ENCODE results near the gene UMODL1.

The UMODL1 gene

GRCh38 chr21:42039470-42039901 lies 31.6 kb upstream of the UMODL1 start:
- 71% methylated on average over 5 of the region's 5 CpGs for whole genome bisulfite sequencing
- Histone ChIP-seq H4K91ac (ENCODE audit: low read length) (peak overlapping the region; percentile 95), H3K18ac (ENCODE audit: low read depth in 1 of 2, low read length in 2 of 2) (peak overlapping the region; percentile 88 to 97), H2AK5ac (ENCODE audit: low read length, severe bottlenecking) (peak overlapping the region; percentile 23), H2BK12ac (ENCODE audit: low read length in 2 of 2) (peak overlapping the region; percentile 72 to 100), H3K9me3 (ENCODE audit: control insufficient read depth, low read length) (no peaks in the 10 kb centered on the region), H3K27me3 (ENCODE audit: control insufficient read depth in 1 of 2, insufficient read depth in 1 of 2, low read length in 2 of 2) (peaks cover 0 to 11% of the 10 kb centered on the region in 2 experiments), H3K4me3 (ENCODE audit: insufficient read depth in 1 of 2, low read depth in 1 of 2, low read length in 2 of 2) (peak overlapping the region in 1 of 2 experiments; percentile 51), H3K4me1 (ENCODE audit: control insufficient read depth, insufficient read depth, low read depth, low read length) (peaks cover 29% of the 10 kb centered on the region), H3K27ac (ENCODE audit: low read length, poor library complexity, severe bottlenecking) (peak overlapping the region; percentile 88), H3K14ac (ENCODE audit: low read length in 2 of 2) (peak overlapping the region in 1 of 2 experiments; percentile 83), H2BK120ac (ENCODE audit: low read depth, low read length) (peak overlapping the region; percentile 94), H3K4ac (ENCODE audit: low read depth in 1 of 2, low read length in 2 of 2) (peak overlapping the region; percentile 95 to 98), H3K9ac (ENCODE audit: low read length) (peak overlapping the region; percentile 85), H2AFZ (ENCODE audit: low read depth, low read length) (peak overlapping the region; percentile 72), H3K36me3 (ENCODE audit: control insufficient read depth in 1 of 2, insufficient read depth in 2 of 2, low read depth in 1 of 2, low read length in 2 of 2) (no peaks in the 10 kb centered on the region), H3K4me2 (ENCODE audit: low read length, poor library complexity, severe bottlenecking) (no peak overlapping the region), H3K79me1 (replicated peaks; ENCODE audit: low read length, poor library complexity, severe bottlenecking) (no peaks in the 10 kb centered on the region), H2BK15ac (ENCODE audit: low read depth, poor library complexity, severe bottlenecking) (no peak overlapping the region), H3K23ac (ENCODE audit: low read length in 2 of 2) (peak overlapping the region in 1 of 2 experiments; percentile 43), H4K8ac (ENCODE audit: low read length) (peak overlapping the region; percentile 93), H2BK5ac (ENCODE audit: low read depth, low read length, poor library complexity, severe bottlenecking) (no peak overlapping the region)
- peak; percentile 89 for DNase-seq

GRCh38 chr21:42039911-42040351 lies 31.2 kb upstream of the UMODL1 start:
- Histone ChIP-seq H2BK120ac (ENCODE audit: low read depth, low read length) (peak overlapping the region; percentile 94), H3K4me2 (ENCODE audit: low read length, poor library complexity, severe bottlenecking) (no peak overlapping the region), H3K4ac (ENCODE audit: low read depth in 1 of 2, low read length in 2 of 2) (peak overlapping the region; percentile 95 to 98), H3K4me3 (ENCODE audit: insufficient read depth in 1 of 2, low read depth in 1 of 2, low read length in 2 of 2) (peak overlapping the region in 1 of 2 experiments; percentile 51), H3K9ac (ENCODE audit: low read length) (peak overlapping the region; percentile 85), H3K9me3 (ENCODE audit: control insufficient read depth, low read length) (no peaks in the 10 kb centered on the region), H3K18ac (ENCODE audit: low read depth in 1 of 2, low read length in 2 of 2) (peak overlapping the region; percentile 88 to 97), H4K8ac (ENCODE audit: low read length) (peak overlapping the region; percentile 93), H3K4me1 (ENCODE audit: control insufficient read depth, insufficient read depth, low read depth, low read length) (peaks cover 29% of the 10 kb centered on the region), H2AK5ac (ENCODE audit: low read length, severe bottlenecking) (peak overlapping the region; percentile 23), H2BK15ac (ENCODE audit: low read depth, poor library complexity, severe bottlenecking) (peak overlapping the region; percentile 89), H3K14ac (ENCODE audit: low read length in 2 of 2) (peak overlapping the region in 1 of 2 experiments; percentile 84), H2BK5ac (ENCODE audit: low read depth, low read length, poor library complexity, severe bottlenecking) (no peak overlapping the region), H2BK12ac (ENCODE audit: low read length in 2 of 2) (peak overlapping the region; percentile 72 to 100), H3K27ac (ENCODE audit: low read length, poor library complexity, severe bottlenecking) (peak overlapping the region; percentile 88), H3K23ac (ENCODE audit: low read length in 2 of 2) (no peak overlapping the region), H2AFZ (ENCODE audit: low read depth, low read length) (peak overlapping the region; percentile 72), H3K36me3 (ENCODE audit: control insufficient read depth in 1 of 2, insufficient read depth in 2 of 2, low read depth in 1 of 2, low read length in 2 of 2) (no peaks in the 10 kb centered on the region), H4K91ac (ENCODE audit: low read length) (peak overlapping the region; percentile 95), H3K79me1 (replicated peaks; ENCODE audit: low read length, poor library complexity, severe bottlenecking) (no peaks in the 10 kb centered on the region), H3K27me3 (ENCODE audit: control insufficient read depth in 1 of 2, insufficient read depth in 1 of 2, low read length in 2 of 2) (peaks cover 0 to 11% of the 10 kb centered on the region in 2 experiments)
- WGBS: 24% methylated on average over 12 of the region's 12 CpGs
- DNase-seq: peak; percentile 95

GRCh38 chr21:42040411-42041180 lies 30.5 kb upstream of the UMODL1 start:
- H3K9me3 ChIP-seq (ENCODE audit: control insufficient read depth, low read length): no peaks in the 10 kb centered on the region
- peak overlapping the region; percentile 99 to 100 for H2BK12ac ChIP-seq (ENCODE audit: low read length in 2 of 2)
- H3K4ac ChIP-seq (ENCODE audit: low read depth in 1 of 2, low read length in 2 of 2): peak overlapping the region; percentile 78 to 98
- H2BK5ac ChIP-seq (ENCODE audit: low read depth, low read length, poor library complexity, severe bottlenecking): peak overlapping the region; percentile 48
- 20% methylated on average over 18 of the region's 18 CpGs for WGBS
- H3K14ac ChIP-seq (ENCODE audit: low read length in 2 of 2): peak overlapping the region in 1 of 2 experiments; percentile 84
- peak overlapping the region; percentile 94 for H2BK120ac ChIP-seq (ENCODE audit: low read depth, low read length)
- no peak overlapping the region for H3K4me2 ChIP-seq (ENCODE audit: low read length, poor library complexity, severe bottlenecking)
- peak overlapping the region; percentile 88 for H3K27ac ChIP-seq (ENCODE audit: low read length, poor library complexity, severe bottlenecking)
- H2BK15ac ChIP-seq (ENCODE audit: low read depth, poor library complexity, severe bottlenecking): peak overlapping the region; percentile 89
- H3K23ac ChIP-seq (ENCODE audit: low read length in 2 of 2): peak overlapping the region in 1 of 2 experiments; percentile 2
- H3K9ac ChIP-seq (ENCODE audit: low read length): peak overlapping the region; percentile 85
- peak; percentile 100 for DNase-seq
- H4K8ac ChIP-seq (ENCODE audit: low read length): peak overlapping the region; percentile 93
- H4K91ac ChIP-seq (ENCODE audit: low read length): peak overlapping the region; percentile 98
- H3K4me1 ChIP-seq (ENCODE audit: control insufficient read depth, insufficient read depth, low read depth, low read length): peaks cover 29% of the 10 kb centered on the region
- no peaks in the 10 kb centered on the region for H3K79me1 ChIP-seq (replicated peaks; ENCODE audit: low read length, poor library complexity, severe bottlenecking)
- peak overlapping the region; percentile 90 for H2AK5ac ChIP-seq (ENCODE audit: low read length, severe bottlenecking)
- H3K4me3 ChIP-seq (ENCODE audit: insufficient read depth in 1 of 2, low read depth in 1 of 2, low read length in 2 of 2): peak overlapping the region in 1 of 2 experiments; percentile 51
- H3K18ac ChIP-seq (ENCODE audit: low read depth in 1 of 2, low read length in 2 of 2): peak overlapping the region; percentile 88 to 98
- no peaks in the 10 kb centered on the region for H3K36me3 ChIP-seq (ENCODE audit: control insufficient read depth in 1 of 2, insufficient read depth in 2 of 2, low read depth in 1 of 2, low read length in 2 of 2)
- H3K27me3 ChIP-seq (ENCODE audit: control insufficient read depth in 1 of 2, insufficient read depth in 1 of 2, low read length in 2 of 2): peaks cover 0 to 11% of the 10 kb centered on the region in 2 experiments
- H2AFZ ChIP-seq (ENCODE audit: low read depth, low read length): peak overlapping the region; percentile 44

GRCh38 chr21:42041246-42041645 lies 29.9 kb upstream of the UMODL1 start:
- Histone ChIP-seq H2AFZ (ENCODE audit: low read depth, low read length) (no peak overlapping the region), H3K4ac (ENCODE audit: low read depth in 1 of 2, low read length in 2 of 2) (peak overlapping the region; percentile 50 to 78), H3K18ac (ENCODE audit: low read depth in 1 of 2, low read length in 2 of 2) (peak overlapping the region; percentile 65 to 98), H3K9me3 (ENCODE audit: control insufficient read depth, low read length) (no peaks in the 10 kb centered on the region), H3K23ac (ENCODE audit: low read length in 2 of 2) (peak overlapping the region in 1 of 2 experiments; percentile 2), H3K4me1 (ENCODE audit: control insufficient read depth, insufficient read depth, low read depth, low read length) (peaks cover 27% of the 10 kb centered on the region), H3K4me2 (ENCODE audit: low read length, poor library complexity, severe bottlenecking) (no peak overlapping the region), H3K79me1 (replicated peaks; ENCODE audit: low read length, poor library complexity, severe bottlenecking) (no peaks in the 10 kb centered on the region), H3K14ac (ENCODE audit: low read length in 2 of 2) (no peak overlapping the region), H2BK15ac (ENCODE audit: low read depth, poor library complexity, severe bottlenecking) (peak overlapping the region; percentile 82), H4K91ac (ENCODE audit: low read length) (peak overlapping the region; percentile 98), H3K27me3 (ENCODE audit: control insufficient read depth in 1 of 2, insufficient read depth in 1 of 2, low read length in 2 of 2) (peaks cover 0 to 11% of the 10 kb centered on the region in 2 experiments), H2BK12ac (ENCODE audit: low read length in 2 of 2) (peak overlapping the region; percentile 77 to 99), H4K8ac (ENCODE audit: low read length) (peak overlapping the region; percentile 87), H2AK5ac (ENCODE audit: low read length, severe bottlenecking) (peak overlapping the region; percentile 90), H3K36me3 (ENCODE audit: control insufficient read depth in 1 of 2, insufficient read depth in 2 of 2, low read depth in 1 of 2, low read length in 2 of 2) (no peaks in the 10 kb centered on the region), H3K4me3 (ENCODE audit: insufficient read depth in 1 of 2, low read depth in 1 of 2, low read length in 2 of 2) (no peak overlapping the region), H3K27ac (ENCODE audit: low read length, poor library complexity, severe bottlenecking) (peak overlapping the region; percentile 76), H2BK120ac (ENCODE audit: low read depth, low read length) (peak overlapping the region; percentile 92), H2BK5ac (ENCODE audit: low read depth, low read length, poor library complexity, severe bottlenecking) (no peak overlapping the region), H3K9ac (ENCODE audit: low read length) (peak overlapping the region; percentile 78)
- WGBS: 96% methylated on average over 7 of the region's 7 CpGs
- no peak for DNase-seq

Measured in mesenchymal stem cell (in vitro differentiated cells and primary cell).